ENCODE results near the gene RPL32. TPM values are rescaled to one million over a fixed set of nuclear protein-coding genes. Genes with fewer than 3 reads are reported as not detected.

RPL32 gene
- total RNA-seq, 1 donor from 2014 or later = 1,821 TPM

- Histone ChIP-seq H3K27me3 (no peaks in the 10 kb centered on the region), H3K4me3 (no peak overlapping the region), H3K9me3 (no peaks in the 10 kb centered on the region), H3K36me3 (no peaks in the 10 kb centered on the region), H3K4me1 (peaks cover 0 to 5% of the 10 kb centered on the region in 2 donors), H3K27ac (no peak overlapping the region)
- intact Hi-C loops (cut with DNase I) = no loop called here
- no peak for TF ChIP-seq CTCF (IDR thresholded peaks at IDR 0.05)
- no peak for DNase-seq (ENCODE audit: low spot score in 2 of 2)
Measured at GRCh38 chr3:12878141-12878574, 36.8 kb upstream of the RPL32 start.

- Histone ChIP-seq H3K27me3 (no peaks in the 10 kb centered on the region), H3K4me1 (peaks cover 0 to 5% of the 10 kb centered on the region in 2 donors), H3K36me3 (no peaks in the 10 kb centered on the region), H3K27ac (no peak overlapping the region), H3K4me3 (no peak overlapping the region), H3K9me3 (no peaks in the 10 kb centered on the region)
- no peak for TF ChIP-seq CTCF (IDR thresholded peaks at IDR 0.05)
- DNase-seq (ENCODE audit: low spot score in 2 of 2) = no peak
- intact Hi-C loops (cut with DNase I) = no loop called here
Measured at GRCh38 chr3:12877040-12877439, 35.7 kb upstream of the RPL32 start.

- Histone ChIP-seq H3K36me3 (no peaks in the 10 kb centered on the region), H3K27me3 (no peaks in the 10 kb centered on the region), H3K27ac (no peak overlapping the region), H3K4me3 (peak overlapping the region; percentile 40 to 59), H3K9me3 (no peaks in the 10 kb centered on the region), H3K4me1 (peaks cover 0 to 9% of the 10 kb centered on the region in 2 donors)
- no peak for DNase-seq (ENCODE audit: low spot score in 2 of 2)
- intact Hi-C loops (cut with DNase I) = no loop called here
- peak in 1 of 3 experiments; percentile 30 for TF ChIP-seq CTCF (IDR thresholded peaks at IDR 0.05)
Measured at GRCh38 chr3:12875857-12876836, 34.8 kb upstream of the RPL32 start.

GRCh38 chr3:12871404-12871983, 30.1 kb upstream of the RPL32 start:
- DNase-seq (ENCODE audit: low spot score in 2 of 2) = no peak
- no peaks in the 10 kb centered on the region for H3K9me3 ChIP-seq
- H3K36me3 ChIP-seq = no peaks in the 10 kb centered on the region
- H3K27me3 ChIP-seq = no peaks in the 10 kb centered on the region
- no peak overlapping the region for H3K27ac ChIP-seq
- intact Hi-C loops (cut with DNase I) = no loop called here
- TF ChIP-seq CTCF (IDR thresholded peaks at IDR 0.05) = no peak
- no peak overlapping the region for H3K4me3 ChIP-seq
- H3K4me1 ChIP-seq = peaks cover 3 to 21% of the 10 kb centered on the region in 2 donors

- Histone ChIP-seq H3K36me3 (no peaks in the 10 kb centered on the region), H3K4me3 (no peak overlapping the region), H3K4me1 (peaks cover 3 to 19% of the 10 kb centered on the region in 2 donors), H3K27me3 (no peaks in the 10 kb centered on the region), H3K9me3 (no peaks in the 10 kb centered on the region), H3K27ac (peak overlapping the region; percentile 50 to 81)
- no peak for TF ChIP-seq CTCF (IDR thresholded peaks at IDR 0.05)
- intact Hi-C loops (cut with DNase I) = no loop called here
- peak; percentile 37 to 88 for DNase-seq (ENCODE audit: low spot score in 2 of 2)
Measured at GRCh38 chr3:12870942-12871341, 29.6 kb upstream of the RPL32 start.
